HuH-7.5 (cell line): ENCODE measurements around the gene WSB1.
"Not testable (repeated sequence)": the region's sequence is repeated elsewhere in the genome, so short reads cannot be mapped to it uniquely, and the experiment has no call there.

ENCODE experiments used
- DNase-seq: peaks from one replicate; pipeline ENCODE4 v3.0.0; 2011; ENCODE audit warnings: low spot score

WSB1 gene

GRCh38 chr17:27279132-27279531, 14.8 kb upstream of the WSB1 start:
- not testable (repeated sequence) for DNase-seq

- no peak for DNase-seq
These were observed 13.4 kb upstream of the WSB1 start for GRCh38 chr17:27280527-27280926.

GRCh38 chr17:27281438-27281837, 12.5 kb upstream of the WSB1 start:
- no peak for DNase-seq

- no peak for DNase-seq
These were observed 11.8 kb upstream of the WSB1 start for GRCh38 chr17:27282054-27282551.

- DNase-seq, result no peak
These were observed 10.9 kb upstream of the WSB1 start for GRCh38 chr17:27283060-27283459.

- no peak for DNase-seq
These were observed 10.2 kb upstream of the WSB1 start for GRCh38 chr17:27283751-27284150.

- no peak for DNase-seq
These were observed 9.0 kb upstream of the WSB1 start for GRCh38 chr17:27284811-27285415.

- no peak for DNase-seq
These were observed 8.4 kb upstream of the WSB1 start for GRCh38 chr17:27285516-27285915.

GRCh38 chr17:27288183-27288582, 5.7 kb upstream of the WSB1 start:
- no peak for DNase-seq

GRCh38 chr17:27289856-27290255, 4.1 kb upstream of the WSB1 start:
- no peak for DNase-seq

GRCh38 chr17:27290916-27291598, 2.9 kb upstream of the WSB1 start:
- DNase-seq, result peak; percentile 37

- no peak for DNase-seq
These were observed 486 bp upstream of the WSB1 start for GRCh38 chr17:27293359-27293897.

GRCh38 chr17:27294689-27295630, 1.0 kb downstream of the WSB1 start:
- peak; percentile 42 for DNase-seq

- DNase-seq, result no peak
These were observed 2.0 kb downstream of the WSB1 start for GRCh38 chr17:27295945-27296344.

GRCh38 chr17:27296428-27296979, 2.6 kb downstream of the WSB1 start:
- no peak for DNase-seq

- DNase-seq, result no peak
These were observed 5.6 kb downstream of the WSB1 start for GRCh38 chr17:27299384-27300049.

GRCh38 chr17:27303734-27304133, 9.8 kb downstream of the WSB1 start:
- no peak for DNase-seq

- DNase-seq, result no peak
These were observed 12.4 kb downstream of the WSB1 start for GRCh38 chr17:27306276-27306835.

- DNase-seq, result peak; percentile 32
These were observed 16.7 kb downstream of the WSB1 start for GRCh38 chr17:27310565-27311110.

- DNase-seq, result no peak
These were observed 19.4 kb downstream of the WSB1 start for GRCh38 chr17:27313301-27313700.

GRCh38 chr17:27315322-27315721, 21.4 kb downstream of the WSB1 start:
- no peak for DNase-seq
